Cardiac fibroblast (primary cell): ENCODE results near the gene TMTC1.
"Not testable (repeated sequence)": the region's sequence is repeated elsewhere in the genome, so short reads cannot be mapped to it uniquely, and the experiment has no call there.

Experiments used
- DNase-seq, 2 donors: peaks; one replicate each; pipeline versions ENCODE4 v3.0.0 to v3.0.0-alpha.2; 2010; ENCODE audit warnings: low read depth in 2 of 2
- H3K4me3 ChIP-seq, 2 donors: replicated peaks in 1 of 2; 1 replicate in 1 of 2; 2 replicates in 1 of 2; pipeline ENCODE4 v1.5.1; 2011; ENCODE audit warnings: low read depth in 2 of 2, low read length in 2 of 2, mild to moderate bottlenecking in 2 of 2, moderate library complexity in 1 of 2
- TF ChIP-seq, protein P1 (sequence below): IDR thresholded peaks from one replicate; pipeline ENCODE4 v1.5.1; 2011; ENCODE audit warnings: low read depth, mild to moderate bottlenecking, low read length, inconsistent platforms

Gene TMTC1

DNA sequence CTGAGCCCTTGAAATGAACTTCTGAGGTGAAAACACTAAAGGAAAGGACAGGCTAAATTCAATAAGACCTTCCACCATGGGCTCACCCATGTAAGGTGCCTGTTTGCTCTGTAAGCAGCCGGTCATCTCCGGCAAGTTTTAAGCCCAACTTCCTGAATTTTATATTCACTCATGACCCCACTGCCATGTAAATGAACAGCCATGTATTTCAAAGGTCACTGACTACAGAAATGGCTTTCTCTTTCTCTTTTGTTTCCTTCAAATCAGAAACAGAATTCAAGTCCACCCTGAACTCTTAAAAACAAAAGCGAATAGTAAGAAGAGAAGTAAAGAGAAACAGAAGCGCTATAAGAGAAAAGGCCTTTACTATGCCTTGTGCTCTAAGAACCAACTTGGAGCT lies 224.5 kb downstream of the TMTC1 start:
- H3K4me3 ChIP-seq: no peak overlapping the region
- TF ChIP-seq, protein P1, sequence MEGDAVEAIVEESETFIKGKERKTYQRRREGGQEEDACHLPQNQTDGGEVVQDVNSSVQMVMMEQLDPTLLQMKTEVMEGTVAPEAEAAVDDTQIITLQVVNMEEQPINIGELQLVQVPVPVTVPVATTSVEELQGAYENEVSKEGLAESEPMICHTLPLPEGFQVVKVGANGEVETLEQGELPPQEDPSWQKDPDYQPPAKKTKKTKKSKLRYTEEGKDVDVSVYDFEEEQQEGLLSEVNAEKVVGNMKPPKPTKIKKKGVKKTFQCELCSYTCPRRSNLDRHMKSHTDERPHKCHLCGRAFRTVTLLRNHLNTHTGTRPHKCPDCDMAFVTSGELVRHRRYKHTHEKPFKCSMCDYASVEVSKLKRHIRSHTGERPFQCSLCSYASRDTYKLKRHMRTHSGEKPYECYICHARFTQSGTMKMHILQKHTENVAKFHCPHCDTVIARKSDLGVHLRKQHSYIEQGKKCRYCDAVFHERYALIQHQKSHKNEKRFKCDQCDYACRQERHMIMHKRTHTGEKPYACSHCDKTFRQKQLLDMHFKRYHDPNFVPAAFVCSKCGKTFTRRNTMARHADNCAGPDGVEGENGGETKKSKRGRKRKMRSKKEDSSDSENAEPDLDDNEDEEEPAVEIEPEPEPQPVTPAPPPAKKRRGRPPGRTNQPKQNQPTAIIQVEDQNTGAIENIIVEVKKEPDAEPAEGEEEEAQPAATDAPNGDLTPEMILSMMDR: no peak
- DNase-seq: no peak

DNA sequence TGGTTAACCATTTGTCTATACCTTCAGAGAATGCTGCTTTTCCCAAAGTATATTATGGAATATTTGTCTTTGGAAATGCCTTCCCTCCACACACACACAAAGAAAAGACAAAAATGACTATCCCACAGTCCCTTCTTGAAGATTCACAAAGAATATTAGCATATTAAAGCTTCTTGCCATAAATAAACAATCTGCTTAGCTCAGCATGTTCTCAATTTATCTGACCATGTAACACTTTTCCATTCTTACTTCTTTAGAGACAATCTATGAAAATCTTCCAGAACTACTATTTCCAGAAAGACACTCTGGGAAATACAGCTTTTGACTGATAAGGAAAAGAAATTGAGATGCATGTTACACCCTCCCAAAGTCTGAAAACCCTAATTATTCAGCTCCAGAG lies 227.4 kb downstream of the TMTC1 start:
- TF ChIP-seq, protein P1: no peak

DNA sequence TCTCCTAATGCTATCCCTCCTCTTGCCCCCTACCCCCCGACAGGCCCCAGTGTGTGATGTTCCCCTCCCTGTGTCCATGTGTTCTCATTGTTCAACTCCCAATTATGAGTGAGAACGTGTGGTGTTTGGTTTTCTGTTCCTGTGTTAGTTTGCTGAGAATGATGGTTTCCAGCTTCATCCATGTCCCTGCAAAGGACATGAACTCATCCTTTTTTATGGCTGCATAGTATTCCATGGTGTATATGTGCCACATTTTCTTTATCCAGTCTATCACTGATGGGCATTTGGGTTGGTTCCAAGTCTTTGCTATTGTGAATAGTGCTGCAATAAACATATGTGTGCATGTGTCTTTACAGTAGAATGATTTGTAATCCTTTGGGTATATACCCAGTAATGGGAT lies 228.3 kb downstream of the TMTC1 start:
- DNase-seq, H3K4me3 ChIP-seq: not testable (repeated sequence)

More for the DNA sequence above, 227.4 kb downstream of the TMTC1 start:
- DNase-seq: no peak
- no peak overlapping the region for H3K4me3 ChIP-seq

DNA sequence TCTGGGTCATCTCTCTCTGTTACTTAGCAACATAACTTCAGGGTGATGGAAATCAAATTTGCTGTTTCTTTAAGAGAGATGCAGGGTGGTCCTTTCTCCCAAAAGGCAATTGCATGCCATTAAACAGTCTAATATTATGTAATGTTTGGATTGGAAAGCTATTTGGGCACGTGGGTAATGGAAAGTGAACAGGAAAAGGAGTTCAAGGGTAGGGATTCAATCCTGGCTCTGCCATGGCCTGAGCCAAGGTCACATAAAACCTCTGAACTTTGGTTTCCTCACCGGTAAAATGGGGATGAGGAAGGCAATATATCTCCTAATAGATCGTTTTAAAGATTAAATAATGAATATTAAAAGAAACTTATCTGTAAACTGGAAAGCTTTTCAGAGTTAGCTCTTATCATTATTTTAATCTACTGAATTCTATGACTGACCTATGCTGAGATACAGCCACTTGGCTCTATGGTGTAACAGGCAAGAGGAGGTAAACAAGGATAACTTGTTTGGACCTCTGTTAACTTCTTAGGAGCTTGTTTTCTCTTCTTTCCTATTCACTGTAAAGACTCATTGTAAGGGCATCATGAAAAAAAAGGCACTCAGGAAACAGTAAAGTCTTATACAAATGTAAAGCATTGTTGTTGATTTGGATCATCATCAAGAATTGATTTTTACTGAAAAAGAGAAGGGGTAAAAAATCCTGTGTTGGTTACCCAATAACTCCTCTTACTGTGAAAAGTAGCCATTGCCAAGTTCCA lies 230.6 kb downstream of the TMTC1 start:
- TF ChIP-seq, protein P1: no peak
- DNase-seq: peak in 1 of 2 donors; percentile 23
- H3K4me3 ChIP-seq: no peak overlapping the region

DNA sequence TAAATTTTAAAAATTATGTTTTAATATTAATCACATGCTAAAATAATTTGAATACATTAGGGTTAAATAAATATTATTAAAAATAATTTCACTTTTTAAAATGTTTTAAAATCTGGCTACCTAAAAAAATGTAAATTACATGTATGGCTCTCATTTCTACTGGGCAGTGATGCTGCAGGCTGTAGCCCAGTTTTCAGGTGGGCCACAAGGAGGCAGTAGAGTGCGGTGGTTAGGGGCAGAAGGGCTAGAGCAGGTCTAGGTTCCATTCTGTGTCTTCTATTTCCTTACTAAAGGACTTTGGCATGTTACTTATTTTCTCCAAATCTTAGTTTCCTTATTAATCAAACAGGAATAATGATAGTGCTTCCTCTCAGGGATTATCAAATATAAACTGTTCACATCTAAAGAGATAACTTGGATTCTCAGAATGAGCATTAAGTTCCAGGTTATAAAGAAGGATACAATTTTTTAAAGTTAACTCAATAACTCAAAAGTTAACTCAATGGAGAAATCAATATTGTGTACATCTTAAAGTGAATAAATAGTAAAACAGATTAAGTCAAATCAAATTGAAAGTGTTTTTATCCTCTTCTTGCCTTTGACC lies 231.3 kb downstream of the TMTC1 start:
- H3K4me3 ChIP-seq: no peak overlapping the region
- peak; percentile 74 to 76 for DNase-seq
- TF ChIP-seq, protein P1: peak; percentile 97

DNA sequence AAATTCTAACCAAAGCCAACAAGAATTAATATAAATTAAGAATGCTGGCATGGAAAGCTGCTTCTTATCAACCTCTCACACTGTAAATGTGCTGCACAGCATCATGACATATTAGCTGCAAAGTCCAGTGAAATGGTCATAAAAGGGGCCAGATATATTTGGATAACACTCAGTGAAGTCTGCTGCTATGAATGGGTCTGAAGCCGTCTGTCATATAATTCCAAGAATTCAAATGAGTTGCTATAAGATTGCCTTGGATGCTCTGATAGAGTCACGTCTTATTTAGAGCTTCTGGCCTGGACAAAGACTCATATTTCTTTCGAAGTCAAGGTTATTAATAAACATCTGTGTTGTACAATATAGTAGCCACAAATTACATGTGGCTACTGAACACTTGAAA lies 231.9 kb downstream of the TMTC1 start:
- TF ChIP-seq, protein P1: no peak
- DNase-seq: no peak
- no peak overlapping the region for H3K4me3 ChIP-seq

DNA sequence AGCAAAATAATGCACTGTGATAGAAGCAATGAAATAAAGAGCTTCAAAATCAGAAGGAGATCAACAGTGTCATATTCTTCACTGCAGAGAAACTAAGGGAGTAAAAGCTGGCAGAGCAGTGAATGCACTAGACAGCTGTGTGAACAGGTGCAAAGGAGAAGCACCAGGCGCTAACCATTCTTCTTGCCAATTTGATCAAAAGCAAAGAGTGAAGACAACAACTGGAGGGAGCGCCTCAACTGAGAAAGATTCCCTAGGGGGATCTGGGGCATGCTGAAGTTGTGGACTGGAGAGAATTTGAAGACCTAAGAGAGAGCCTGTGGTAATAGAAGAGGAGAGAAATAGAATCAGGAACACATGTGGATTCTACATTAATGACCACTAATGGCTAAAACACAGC lies 235.9 kb downstream of the TMTC1 start:
- H3K4me3 ChIP-seq: no peak overlapping the region
- no peak for DNase-seq
- TF ChIP-seq, protein P1: no peak
